ENCODE data around the gene MYBL2. TPM values are rescaled to one million over a fixed set of nuclear protein-coding genes. Genes with fewer than 3 reads are reported as not detected.

MYBL2 gene
- total RNA-seq, 3 donors from 2014 or later (not counting 1 experiment from before 2014, with no cell fraction given), result 1.6 to 2.4 (median 1.7) TPM

DNA sequence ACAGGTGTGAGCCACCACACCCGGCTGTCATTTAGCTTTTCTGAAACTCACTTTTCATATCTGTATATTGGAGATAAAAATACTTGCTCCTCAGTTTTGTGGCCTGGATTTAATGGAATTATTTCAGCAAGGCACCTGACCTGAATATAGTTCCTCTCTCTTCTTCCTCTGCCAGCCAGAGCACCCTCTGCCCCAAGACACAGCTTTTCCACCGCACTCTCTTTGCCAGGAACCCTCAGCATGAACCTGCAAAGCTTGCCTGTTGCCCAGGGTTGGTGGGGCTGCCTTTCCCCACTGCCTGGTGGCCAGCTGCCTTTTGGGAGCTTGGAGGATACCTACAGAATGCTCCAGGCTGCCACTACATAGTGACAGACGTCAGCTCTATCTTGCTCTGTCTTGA, 56.8 kb downstream of the MYBL2 start:
- no peak overlapping the region for H3K4me3 Mint-ChIP-seq
- intact Hi-C loops (cut with micrococcal nuclease), result no loop called here

DNA sequence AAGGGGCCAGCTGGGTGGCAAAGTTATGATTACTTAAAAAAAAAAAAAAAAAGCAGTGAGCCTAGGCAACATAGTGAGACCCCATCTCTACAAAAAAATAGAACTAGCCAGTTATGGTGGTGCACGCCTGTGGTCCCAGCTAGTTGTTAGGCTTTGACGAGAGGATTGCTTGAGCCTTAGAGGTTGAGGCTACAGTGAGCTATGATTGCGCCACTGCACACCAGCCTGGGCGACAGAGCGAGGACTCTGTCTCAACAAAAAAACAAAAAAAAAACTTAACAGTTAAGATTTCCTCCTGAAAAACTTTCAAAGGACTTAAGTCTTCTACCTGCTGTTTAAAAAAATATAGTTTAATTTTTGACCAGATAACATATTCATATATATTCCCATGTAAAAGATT, 57.5 kb downstream of the MYBL2 start:
- DNase-seq (no peak), ATAC-seq (no peak)
- Histone ChIP-seq H3K4me1 (ENCODE audit: control insufficient read depth, insufficient read depth, low read length) (no peaks in the 10 kb centered on the region), H3K27ac (ENCODE audit: low read length) (no peak overlapping the region), H3K27me3 (ENCODE audit: control insufficient read depth, insufficient read depth, low read length) (no peaks in the 10 kb centered on the region), H3K9me3 (ENCODE audit: control insufficient read depth, insufficient read depth, low read length) (no peaks in the 10 kb centered on the region), H3K36me3 (ENCODE audit: control insufficient read depth, insufficient read depth, low read length) (no peaks in the 10 kb centered on the region), H3K4me3 (ENCODE audit: low read length) (no peak overlapping the region)
- Mint-ChIP-seq H3K4me1 (peaks cover 0 to 5% of the 10 kb centered on the region in 2 donors), H3K4me3 (no peak overlapping the region), H3K36me3 (no peaks in the 10 kb centered on the region), H3K27me3 (ENCODE audit: low read depth in 2 of 2) (no peaks in the 10 kb centered on the region), H3K9me3 (no peaks in the 10 kb centered on the region), H3K27ac (no peak overlapping the region)
- WGBS (ENCODE audit: insufficient coverage), result 89% methylated on average over 3 of the region's 5 CpGs
- intact Hi-C loops (cut with micrococcal nuclease), result no loop called here
- TF ChIP-seq, protein P1, sequence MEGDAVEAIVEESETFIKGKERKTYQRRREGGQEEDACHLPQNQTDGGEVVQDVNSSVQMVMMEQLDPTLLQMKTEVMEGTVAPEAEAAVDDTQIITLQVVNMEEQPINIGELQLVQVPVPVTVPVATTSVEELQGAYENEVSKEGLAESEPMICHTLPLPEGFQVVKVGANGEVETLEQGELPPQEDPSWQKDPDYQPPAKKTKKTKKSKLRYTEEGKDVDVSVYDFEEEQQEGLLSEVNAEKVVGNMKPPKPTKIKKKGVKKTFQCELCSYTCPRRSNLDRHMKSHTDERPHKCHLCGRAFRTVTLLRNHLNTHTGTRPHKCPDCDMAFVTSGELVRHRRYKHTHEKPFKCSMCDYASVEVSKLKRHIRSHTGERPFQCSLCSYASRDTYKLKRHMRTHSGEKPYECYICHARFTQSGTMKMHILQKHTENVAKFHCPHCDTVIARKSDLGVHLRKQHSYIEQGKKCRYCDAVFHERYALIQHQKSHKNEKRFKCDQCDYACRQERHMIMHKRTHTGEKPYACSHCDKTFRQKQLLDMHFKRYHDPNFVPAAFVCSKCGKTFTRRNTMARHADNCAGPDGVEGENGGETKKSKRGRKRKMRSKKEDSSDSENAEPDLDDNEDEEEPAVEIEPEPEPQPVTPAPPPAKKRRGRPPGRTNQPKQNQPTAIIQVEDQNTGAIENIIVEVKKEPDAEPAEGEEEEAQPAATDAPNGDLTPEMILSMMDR (IDR thresholded peaks at IDR 0.05), result no peak

More for the DNA sequence above, 56.8 kb downstream of the MYBL2 start:
- no peak for DNase-seq
- Histone ChIP-seq H3K4me3 (ENCODE audit: low read length) (no peak overlapping the region), H3K4me1 (ENCODE audit: control insufficient read depth, insufficient read depth, low read length) (no peaks in the 10 kb centered on the region), H3K27me3 (ENCODE audit: control insufficient read depth, insufficient read depth, low read length) (no peaks in the 10 kb centered on the region), H3K27ac (ENCODE audit: low read length) (no peak overlapping the region), H3K36me3 (ENCODE audit: control insufficient read depth, insufficient read depth, low read length) (no peaks in the 10 kb centered on the region), H3K9me3 (ENCODE audit: control insufficient read depth, insufficient read depth, low read length) (no peaks in the 10 kb centered on the region)
- Mint-ChIP-seq H3K9me3 (no peaks in the 10 kb centered on the region), H3K36me3 (no peaks in the 10 kb centered on the region), H3K4me1 (no peaks in the 10 kb centered on the region), H3K27me3 (ENCODE audit: low read depth in 2 of 2) (no peaks in the 10 kb centered on the region), H3K27ac (no peak overlapping the region)
- TF ChIP-seq, protein P1 (IDR thresholded peaks at IDR 0.05), result no peak
- ATAC-seq, result no peak
- 90% methylated on average over 2 of the region's 3 CpGs for WGBS (ENCODE audit: insufficient coverage)

DNA sequence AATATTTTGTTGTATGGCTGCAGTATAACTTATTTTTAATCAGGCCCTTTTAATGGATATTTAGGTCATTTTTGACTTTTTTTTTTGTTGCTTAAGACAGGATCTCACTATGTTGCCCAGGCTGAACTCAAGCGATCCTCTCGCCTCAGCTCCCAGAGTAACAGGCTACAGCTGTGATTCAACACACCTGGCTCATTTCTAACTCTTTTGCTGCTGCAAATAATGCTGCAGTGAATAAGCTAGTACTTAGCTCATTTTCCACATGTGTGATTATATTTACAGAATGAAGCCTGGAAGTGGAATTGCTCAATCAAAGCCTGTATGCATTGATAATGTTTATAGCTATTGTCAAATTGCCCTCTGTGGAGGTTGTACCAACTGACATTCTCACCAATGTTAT, 58.8 kb downstream of the MYBL2 start:
- 94% methylated on average over 2 of the region's 2 CpGs for WGBS (ENCODE audit: insufficient coverage)

DNA sequence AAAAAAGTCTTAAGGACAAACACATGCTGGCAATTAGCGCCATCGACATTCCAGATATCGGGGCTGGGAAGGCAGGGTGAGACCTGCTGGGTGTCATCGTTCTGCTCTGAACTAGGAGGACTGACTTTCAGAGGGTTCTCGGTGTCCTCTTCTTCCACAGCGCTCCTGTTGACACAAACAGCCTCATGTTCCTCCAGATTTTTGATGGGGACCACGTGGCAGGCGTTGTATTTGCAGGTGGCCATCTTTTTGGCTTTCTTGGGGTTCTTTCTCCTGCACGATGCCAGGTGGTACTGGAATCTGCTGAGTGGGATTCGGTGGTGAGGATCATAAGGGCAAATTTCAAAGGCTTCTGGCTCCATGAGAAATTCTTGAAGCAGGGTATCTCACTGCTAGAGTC, 59.4 kb downstream of the MYBL2 start:
- Histone ChIP-seq H3K27ac (ENCODE audit: low read length) (no peak overlapping the region), H3K27me3 (ENCODE audit: control insufficient read depth, insufficient read depth, low read length) (no peaks in the 10 kb centered on the region), H3K9me3 (ENCODE audit: control insufficient read depth, insufficient read depth, low read length) (no peaks in the 10 kb centered on the region), H3K36me3 (ENCODE audit: control insufficient read depth, insufficient read depth, low read length) (no peaks in the 10 kb centered on the region), H3K4me3 (ENCODE audit: low read length) (no peak overlapping the region), H3K4me1 (ENCODE audit: control insufficient read depth, insufficient read depth, low read length) (no peaks in the 10 kb centered on the region)
- Mint-ChIP-seq H3K27ac (no peak overlapping the region), H3K4me3 (no peak overlapping the region), H3K9me3 (no peaks in the 10 kb centered on the region), H3K36me3 (no peaks in the 10 kb centered on the region), H3K27me3 (ENCODE audit: low read depth in 2 of 2) (no peaks in the 10 kb centered on the region), H3K4me1 (peaks cover 0 to 5% of the 10 kb centered on the region in 2 donors)
- no peak for DNase-seq
- TF ChIP-seq, protein P1 (IDR thresholded peaks at IDR 0.05), result no peak
- WGBS (ENCODE audit: insufficient coverage), result 89% methylated on average over 10 of the region's 10 CpGs
- ATAC-seq, result no peak
- intact Hi-C loops (cut with micrococcal nuclease), result no loop called here

More for the DNA sequence above, 58.8 kb downstream of the MYBL2 start:
- H3K4me3 Mint-ChIP-seq, result no peak overlapping the region
- TF ChIP-seq, protein P1 (IDR thresholded peaks at IDR 0.05), result no peak
- H3K27me3 Mint-ChIP-seq (ENCODE audit: low read depth in 2 of 2), result no peaks in the 10 kb centered on the region
- H3K4me1 Mint-ChIP-seq, result peaks cover 0 to 5% of the 10 kb centered on the region in 2 donors
- ATAC-seq (no peak), DNase-seq (no peak)
- no peak overlapping the region for H3K27ac ChIP-seq (ENCODE audit: low read length)
- H3K36me3 ChIP-seq (ENCODE audit: control insufficient read depth, insufficient read depth, low read length), result no peaks in the 10 kb centered on the region
- intact Hi-C loops (cut with micrococcal nuclease), result no loop called here
- H3K9me3 ChIP-seq (ENCODE audit: control insufficient read depth, insufficient read depth, low read length), result no peaks in the 10 kb centered on the region
- no peaks in the 10 kb centered on the region for H3K4me1 ChIP-seq (ENCODE audit: control insufficient read depth, insufficient read depth, low read length)
- H3K4me3 ChIP-seq (ENCODE audit: low read length), result no peak overlapping the region
- no peaks in the 10 kb centered on the region for H3K9me3 Mint-ChIP-seq
- no peaks in the 10 kb centered on the region for H3K27me3 ChIP-seq (ENCODE audit: control insufficient read depth, insufficient read depth, low read length)
- H3K36me3 Mint-ChIP-seq, result no peaks in the 10 kb centered on the region
- H3K27ac Mint-ChIP-seq, result no peak overlapping the region
